VCaP (cell line): ENCODE results near the gene GPR17.

ENCODE experiments used
- H3K27ac ChIP-seq: fragments of 450-650 bp; 2 replicates; pipeline ENCODE4 v1.5.1; 2017
- CTCF ChIP-seq: fragments of 450-650 bp; conservative IDR thresholded peaks from 2 replicates; pipeline ENCODE4 v1.5.1; 2017; ENCODE audit warnings: mild to moderate bottlenecking, moderate library complexity

The GPR17 gene

GRCh38 chr2:127627740-127628571 is 18.0 kb upstream of the GPR17 start:
- no peak for TF ChIP-seq CTCF
- no peak overlapping the region for H3K27ac ChIP-seq

- TF ChIP-seq CTCF, result no peak
Measured at GRCh38 chr2:127628767-127629614, 17.0 kb upstream of the GPR17 start.

GRCh38 chr2:127629637-127630036 is 16.3 kb upstream of the GPR17 start:
- no peak overlapping the region for H3K27ac ChIP-seq
- no peak for TF ChIP-seq CTCF

More at GRCh38 chr2:127628767-127629614, 17.0 kb upstream of the GPR17 start:
- no peak overlapping the region for H3K27ac ChIP-seq

GRCh38 chr2:127630096-127630863 is 15.7 kb upstream of the GPR17 start:
- H3K27ac ChIP-seq, result no peak overlapping the region
- TF ChIP-seq CTCF, result no peak

GRCh38 chr2:127630864-127631540 is 15.0 kb upstream of the GPR17 start:
- no peak overlapping the region for H3K27ac ChIP-seq
- TF ChIP-seq CTCF, result no peak

GRCh38 chr2:127631541-127631996 is 14.4 kb upstream of the GPR17 start:
- H3K27ac ChIP-seq, result no peak overlapping the region
- TF ChIP-seq CTCF, result no peak
